B cell (primary cell): ENCODE measurements around the gene BSG. TPM values are rescaled to one million over a fixed set of nuclear protein-coding genes. Genes with fewer than 3 reads are reported as not detected.

Experiments used
- ATAC-seq: fragments of 200-7000 bp; cut with Tn5 transposase; one replicate; pipeline ENCODE4 v1.10.0; 2021; ENCODE audit warnings: low read depth, mild to moderate bottlenecking, moderate number of reproducible peaks, moderate library complexity
- CTCF ChIA-PET: fragments of 350-600 bp; sonication (Branson Sonifier 250); formaldehyde crosslinking; loops from one replicate; lab custom pipeline; 2021; ENCODE audit warnings: antibody characterized with exemption, inconsistent platforms; lab: Charles Lee
- POLR2A ChIA-PET: fragments of 350-600 bp; sonication (Branson Sonifier 250); formaldehyde crosslinking; loops from one replicate; lab custom pipeline; 2021; ENCODE audit warnings: antibody characterized with exemption; lab: Charles Lee
- DNase-seq: peaks from one replicate; pipeline ENCODE4 v3.0.0; 2013
- H2AFZ ChIP-seq: 2 replicates; pipeline ENCODE4 v1.6.1; 2012; ENCODE audit warnings: mild to moderate bottlenecking, low read depth, low read length; ENCODE audit not compliant: insufficient read depth, poor library complexity, severe bottlenecking
- H3K27ac ChIP-seq, 2 donors: 1 replicate in 1 of 2; 2 replicates in 1 of 2; pipeline ENCODE4 v1.5.1; 2012 to 2013; ENCODE audit warnings: low read length in 2 of 2, mild to moderate bottlenecking in 2 of 2, moderate library complexity in 1 of 2
- H3K27me3 ChIP-seq, 4 experiments: fragments of 200-600 bp in 1 of 4; sonication (generic) in 1 of 4; replicated peaks in 1 of 4; 1 replicate in 2 of 4; 2 replicates in 2 of 4; pipeline versions ENCODE4 v1.6.1 to v1.7.0; 2013 to 2016; ENCODE audit warnings: low read length in 3 of 4, mild to moderate bottlenecking in 2 of 4, mixed read lengths in 1 of 4, moderate library complexity in 1 of 4; ENCODE audit not compliant: insufficient read depth in 4 of 4, control insufficient read depth in 3 of 4; ENCODE audit errors: control extremely low read depth in 1 of 4
- H3K36me3 ChIP-seq, 2 experiments: replicated peaks in 1 of 2; 1 replicate in 1 of 2; 2 replicates in 1 of 2; pipeline versions ENCODE4 v1.6.1 to v1.7.1; 2013; ENCODE audit warnings: low read length in 1 of 2; ENCODE audit not compliant: insufficient read depth in 2 of 2, control insufficient read depth in 1 of 2; ENCODE audit errors: control extremely low read depth in 1 of 2, extremely low read depth in 1 of 2
- H3K4me1 ChIP-seq, 2 donors: fragments of 200-600 bp in 1 of 2; sonication (generic) in 1 of 2; 1 replicate in 1 of 2; 2 replicates in 1 of 2; pipeline versions ENCODE4 v1.5.1 to v1.6.1; 2013 to 2017; ENCODE audit warnings: low read length in 2 of 2; ENCODE audit not compliant: control insufficient read depth in 2 of 2, insufficient read depth in 2 of 2
- H3K4me2 ChIP-seq: replicated peaks from 2 replicates; pipeline ENCODE3; 2012; ENCODE audit warnings: mild to moderate bottlenecking, low read depth, low read length; ENCODE audit not compliant: poor library complexity, severe bottlenecking
- H3K4me3 ChIP-seq, 5 experiments: fragments of 200-600 bp in 1 of 5; sonication (generic) in 1 of 5; 1 replicate in 3 of 5; 2 replicates in 2 of 5; pipeline versions ENCODE4 v1.5.1 to v1.7.0; 2011 to 2016; ENCODE audit warnings: low read length in 4 of 5, mild to moderate bottlenecking in 4 of 5, low read depth in 2 of 5, control low read depth in 1 of 5, moderate library complexity in 1 of 5; ENCODE audit not compliant: insufficient read depth in 1 of 5; ENCODE audit errors: control extremely low read depth in 1 of 5, extremely low read depth in 1 of 5
- H3K79me2 ChIP-seq: fragments of 200-600 bp; sonication (generic); one replicate; pipeline ENCODE4 v1.6.0; 2016; ENCODE audit warnings: low read length; ENCODE audit not compliant: control insufficient read depth, insufficient read depth
- H3K9ac ChIP-seq: fragments of 200-600 bp; sonication (generic); 2 replicates; pipeline ENCODE4 v1.6.1; 2017; ENCODE audit warnings: mild to moderate bottlenecking, low read length, moderate library complexity
- H3K9me3 ChIP-seq, 3 donors: one replicate each; pipeline versions ENCODE4 v1.6.1 to v1.7.1; 2013; ENCODE audit warnings: low read length in 2 of 3; ENCODE audit not compliant: control insufficient read depth in 2 of 3, insufficient read depth in 1 of 3; ENCODE audit errors: control extremely low read depth in 1 of 3
- H4K20me1 ChIP-seq: 2 replicates; pipeline ENCODE4 v1.6.0; 2012; ENCODE audit warnings: mild to moderate bottlenecking, low read length; ENCODE audit not compliant: insufficient read depth, control insufficient read depth, poor library complexity, severe bottlenecking
- H3K27ac Mint-ChIP-seq: one replicate; pipeline ENCODE4 v1.8.0; 2021; ENCODE audit warnings: mixed read lengths
- H3K27me3 Mint-ChIP-seq: one replicate; pipeline ENCODE4 v1.8.0; 2021; ENCODE audit warnings: mixed read lengths
- H3K4me1 Mint-ChIP-seq: one replicate; pipeline ENCODE4 v1.8.0; 2021; ENCODE audit warnings: mixed read lengths
- H3K4me3 Mint-ChIP-seq: one replicate; pipeline ENCODE4 v1.8.0; 2021; ENCODE audit warnings: mixed read lengths
- H3K9me3 Mint-ChIP-seq: one replicate; pipeline ENCODE4 v1.8.0; 2022; ENCODE audit warnings: mixed read lengths; ENCODE audit not compliant: insufficient read depth
- EZH2 ChIP-seq: IDR thresholded peaks from 2 replicates; pipeline ENCODE4 v1.6.1; 2012; ENCODE audit warnings: borderline replicate concordance, low read depth, mild to moderate bottlenecking, moderate library complexity, low read length; ENCODE audit not compliant: insufficient read depth, poor library complexity, severe bottlenecking
- WGBS: methylation state at CpG from one replicate; pipeline ENCODE4 v1.1.5; 2013; ENCODE audit warnings: missing lambda C conversion rate; ENCODE audit not compliant: insufficient coverage; 5-methylcytosine and 5-hydroxymethylcytosine counted together
- intact Hi-C: fragments of 100-400 bp; cut with micrococcal nuclease; formaldehyde crosslinking; loops from one replicate; pipeline ENCODE4 v1.10.0; 2022
- polyA plus RNA-seq: library from polyadenylated mRNA; depleted of rRNA; stranded (reverse); fragments of >200 nt; gene quantifications from 2 replicates; pipeline ENCODE4 v1.2.3, GENCODE V29; 2012
- total RNA-seq, 2 donors: library from RNA; stranded (reverse); fragments of 120-200 nt in 1 of 2; gene quantifications; 1 replicate in 1 of 2; 2 replicates in 1 of 2; pipeline versions ENCODE4 v1.2.3 to v1.2.4, GENCODE V29; 2013 to 2022
- TF ChIP-seq, protein P1 (sequence below): fragments of 200-600 bp; IDR thresholded peaks from one replicate; pipeline ENCODE4 v1.8.0; 2022; ENCODE audit warnings: antibody characterized with exemption, mild to moderate bottlenecking

The BSG gene
- total and polyA plus RNA-seq, 2 donors (not counting 1 experiment from before 2014, with no cell fraction given), result 82.1 to 131 TPM

DNA sequence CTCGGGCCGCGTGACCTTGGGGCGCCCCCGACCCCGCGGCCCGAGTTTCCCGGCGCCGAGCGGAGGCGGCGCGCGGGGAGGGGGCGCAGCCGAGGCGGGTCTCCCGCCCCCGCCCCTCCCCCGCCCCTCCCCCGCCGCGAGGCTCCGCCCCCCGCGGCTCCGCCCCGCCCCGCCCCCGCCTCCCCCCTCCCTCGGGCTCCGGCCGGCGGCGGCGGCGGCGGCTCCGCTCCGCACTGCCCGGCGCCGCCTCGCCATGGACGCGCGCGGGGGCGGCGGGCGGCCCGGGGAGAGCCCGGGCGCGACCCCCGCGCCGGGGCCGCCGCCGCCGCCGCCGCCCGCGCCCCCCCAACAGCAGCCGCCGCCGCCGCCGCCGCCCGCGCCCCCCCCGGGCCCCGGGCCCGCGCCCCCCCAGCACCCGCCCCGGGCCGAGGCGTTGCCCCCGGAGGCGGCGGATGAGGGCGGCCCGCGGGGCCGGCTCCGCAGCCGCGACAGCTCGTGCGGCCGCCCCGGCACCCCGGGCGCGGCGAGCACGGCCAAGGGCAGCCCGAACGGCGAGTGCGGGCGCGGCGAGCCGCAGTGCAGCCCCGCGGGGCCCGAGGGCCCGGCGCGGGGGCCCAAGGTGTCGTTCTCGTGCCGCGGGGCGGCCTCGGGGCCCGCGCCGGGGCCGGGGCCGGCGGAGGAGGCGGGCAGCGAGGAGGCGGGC is 17.4 kb downstream of the BSG start, which contains the start of gene HCN2:
HCN2 (plus strand) TSS at position 189 of the 703 bp plus-strand sequence; CDS start at position 254, 65 bp downstream.
- peaks cover 15% of the 10 kb centered on the region for H3K4me1 Mint-ChIP-seq
- H3K4me3 Mint-ChIP-seq, result peak within 1 kb of the TSS; percentile 57
- H3K27ac Mint-ChIP-seq, result no peak within 1 kb of the TSS

DNA sequence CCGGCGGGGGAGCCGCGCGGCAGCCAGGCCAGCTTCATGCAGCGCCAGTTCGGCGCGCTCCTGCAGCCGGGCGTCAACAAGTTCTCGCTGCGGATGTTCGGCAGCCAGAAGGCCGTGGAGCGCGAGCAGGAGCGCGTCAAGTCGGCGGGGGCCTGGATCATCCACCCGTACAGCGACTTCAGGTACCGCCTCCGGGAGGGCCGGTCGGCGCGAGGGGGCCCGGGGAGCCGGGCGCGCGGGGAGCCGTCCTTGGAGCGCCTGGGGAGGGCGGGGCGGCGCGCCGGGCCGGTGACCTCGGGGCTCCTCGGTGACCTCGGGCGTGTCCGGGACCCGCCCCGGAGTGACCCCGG is 18.0 kb downstream of the BSG start:
- Histone ChIP-seq H3K27ac (no peak overlapping the region), H3K4me3 (peak overlapping the region in 1 of 5 experiments; percentile 9), H3K27me3 (peaks cover 0 to 51% (median 21%) of the 10 kb centered on the region in 4 experiments), H3K79me2 (no peaks in the 10 kb centered on the region), H3K4me2 (peak overlapping the region; percentile 66), H4K20me1 (no peaks in the 10 kb centered on the region), H3K9ac (no peak overlapping the region), H3K4me1 (peaks cover 17% of the 10 kb centered on the region in 2 donors), H3K36me3 (no peaks in the 10 kb centered on the region), H3K9me3 (peaks cover 0 to 14% (median 0%) of the 10 kb centered on the region in 3 donors), H2AFZ (no peak overlapping the region)
- Mint-ChIP-seq H3K27me3 (peaks cover 21% of the 10 kb centered on the region), H3K4me1 (peaks cover 15% of the 10 kb centered on the region), H3K9me3 (no peaks in the 10 kb centered on the region), H3K4me3 (peak overlapping the region; percentile 45), H3K27ac (no peak overlapping the region)
- DNase-seq, result peak; percentile 57
- ATAC-seq, result no peak
- POLR2A ChIA-PET, result no interaction called here
- CTCF ChIA-PET, result no interaction called here
- TF ChIP-seq, protein P1, sequence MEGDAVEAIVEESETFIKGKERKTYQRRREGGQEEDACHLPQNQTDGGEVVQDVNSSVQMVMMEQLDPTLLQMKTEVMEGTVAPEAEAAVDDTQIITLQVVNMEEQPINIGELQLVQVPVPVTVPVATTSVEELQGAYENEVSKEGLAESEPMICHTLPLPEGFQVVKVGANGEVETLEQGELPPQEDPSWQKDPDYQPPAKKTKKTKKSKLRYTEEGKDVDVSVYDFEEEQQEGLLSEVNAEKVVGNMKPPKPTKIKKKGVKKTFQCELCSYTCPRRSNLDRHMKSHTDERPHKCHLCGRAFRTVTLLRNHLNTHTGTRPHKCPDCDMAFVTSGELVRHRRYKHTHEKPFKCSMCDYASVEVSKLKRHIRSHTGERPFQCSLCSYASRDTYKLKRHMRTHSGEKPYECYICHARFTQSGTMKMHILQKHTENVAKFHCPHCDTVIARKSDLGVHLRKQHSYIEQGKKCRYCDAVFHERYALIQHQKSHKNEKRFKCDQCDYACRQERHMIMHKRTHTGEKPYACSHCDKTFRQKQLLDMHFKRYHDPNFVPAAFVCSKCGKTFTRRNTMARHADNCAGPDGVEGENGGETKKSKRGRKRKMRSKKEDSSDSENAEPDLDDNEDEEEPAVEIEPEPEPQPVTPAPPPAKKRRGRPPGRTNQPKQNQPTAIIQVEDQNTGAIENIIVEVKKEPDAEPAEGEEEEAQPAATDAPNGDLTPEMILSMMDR, result no peak
- no peak for TF ChIP-seq EZH2
- whole genome bisulfite sequencing, result 2% methylated on average over 50 of the region's 50 CpGs
- intact Hi-C loops, result no loop called here

More for the DNA sequence above, 17.4 kb downstream of the BSG start, which contains the start of gene HCN2:
- Mint-ChIP-seq H3K27me3 (peaks cover 21% of the 10 kb centered on the region), H3K9me3 (no peaks in the 10 kb centered on the region)
- no peak within 1 kb of the TSS for H2AFZ ChIP-seq
- TF ChIP-seq, protein P1, result no peak
- no peak for TF ChIP-seq EZH2
- intact Hi-C loops, result loop anchor here (2.0 kb wide), 1 partner anchor 17 kb away; the partner anchor contains the start of gene BSG
- CTCF ChIA-PET, result no interaction called here
- peaks cover 0 to 14% (median 0%) of the 10 kb centered on the region in 3 donors for H3K9me3 ChIP-seq
- H3K79me2 ChIP-seq, result no peaks in the 10 kb centered on the region
- peak within 1 kb of the TSS; percentile 66 for H3K4me2 ChIP-seq
- H3K36me3 ChIP-seq, result no peaks in the 10 kb centered on the region
- no peak within 1 kb of the TSS for H3K9ac ChIP-seq
- peak within 1 kb of the TSS in 1 of 5 experiments; percentile 9 for H3K4me3 ChIP-seq
- H4K20me1 ChIP-seq, result no peaks in the 10 kb centered on the region
- DNase-seq (no peak), ATAC-seq (peak; percentile 12)
- peaks cover 17% of the 10 kb centered on the region in 2 donors for H3K4me1 ChIP-seq
- WGBS, result 2% methylated on average over 96 of the region's 132 CpGs
- no peak within 1 kb of the TSS for H3K27ac ChIP-seq
- POLR2A ChIA-PET, result no interaction called here
- peaks cover 0 to 52% (median 21%) of the 10 kb centered on the region in 4 experiments for H3K27me3 ChIP-seq
